CD4-positive, alpha-beta T cell treated with Interleukin-12 subunit alpha and Interleukin-12 subunit beta, for 1 hour (primary cell): Measurements from ENCODE around the gene THY1.
"Not testable (repeated sequence)": the region's sequence is repeated elsewhere in the genome, so short reads cannot be mapped to it uniquely, and the experiment has no call there.

ENCODE experiments used
- DNase-seq: peaks from one replicate; pipeline ENCODE4 v3.0.0-alpha.2; 2020

Gene THY1

GRCh38 chr11:119422809-119423508 is at the start of gene THY1:
Gene THY1, minus strand, starts transcription at chr11:119423172. Its CDS starts 2,267 bp downstream, at chr11:119420905.
- no peak for DNase-seq

DNA sequence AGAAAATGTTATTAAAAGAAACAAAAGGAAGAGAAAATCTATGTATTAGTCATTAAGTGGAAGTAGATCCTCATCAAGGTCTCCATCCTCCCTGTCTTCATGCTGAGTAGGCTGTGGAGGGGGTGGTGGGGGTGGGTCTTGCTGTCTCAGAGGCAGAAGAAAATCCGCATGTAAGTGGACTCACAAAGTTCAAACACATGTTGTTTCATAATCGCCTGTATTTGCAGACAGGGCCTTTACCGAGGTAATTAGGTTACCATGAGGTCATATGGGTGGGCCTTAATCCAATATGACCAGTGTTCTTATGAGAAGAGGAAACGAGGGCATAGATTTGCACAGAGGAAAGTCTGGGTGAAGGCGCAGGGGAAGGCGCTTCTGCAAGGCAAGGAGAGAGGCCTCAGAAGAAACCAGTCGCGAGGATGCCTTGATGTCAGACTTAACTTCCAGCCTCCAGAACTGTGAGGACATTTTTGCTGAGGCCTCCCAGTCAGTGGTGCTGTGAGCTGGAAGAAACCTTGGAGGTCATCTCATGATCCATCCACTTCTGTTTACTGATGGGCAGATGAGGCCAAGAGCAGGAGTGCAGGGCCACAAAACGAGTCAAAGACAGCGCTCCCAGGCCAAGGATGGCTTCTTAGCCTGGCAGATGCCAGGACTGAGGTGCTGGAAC is 49.3 kb upstream of the THY1 start:
- DNase-seq, result no peak

DNA sequence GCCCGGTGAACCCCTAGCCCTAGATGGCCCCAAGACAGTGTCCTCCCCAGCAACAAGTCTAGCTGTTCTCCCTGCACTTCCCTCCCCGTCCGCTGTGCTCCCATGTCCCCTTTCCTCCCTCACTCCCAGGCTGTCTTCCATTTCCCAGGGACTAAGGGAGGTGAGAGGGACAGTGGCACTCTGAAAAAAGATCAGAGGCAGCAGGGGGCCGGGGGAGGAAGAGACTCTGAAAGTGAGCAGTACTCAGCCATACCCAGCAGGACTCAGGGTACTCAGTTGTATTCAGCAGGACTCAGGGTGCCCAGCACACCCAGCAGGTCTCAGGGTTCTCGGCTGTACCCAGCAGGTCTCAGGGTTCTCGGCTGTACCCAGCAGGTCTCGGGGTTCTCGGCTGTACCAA is 48.4 kb upstream of the THY1 start:
- no peak for DNase-seq

- DNase-seq, result no peak
Observed at GRCh38 chr11:119470317-119471291, 47.6 kb upstream of the THY1 start.

DNA sequence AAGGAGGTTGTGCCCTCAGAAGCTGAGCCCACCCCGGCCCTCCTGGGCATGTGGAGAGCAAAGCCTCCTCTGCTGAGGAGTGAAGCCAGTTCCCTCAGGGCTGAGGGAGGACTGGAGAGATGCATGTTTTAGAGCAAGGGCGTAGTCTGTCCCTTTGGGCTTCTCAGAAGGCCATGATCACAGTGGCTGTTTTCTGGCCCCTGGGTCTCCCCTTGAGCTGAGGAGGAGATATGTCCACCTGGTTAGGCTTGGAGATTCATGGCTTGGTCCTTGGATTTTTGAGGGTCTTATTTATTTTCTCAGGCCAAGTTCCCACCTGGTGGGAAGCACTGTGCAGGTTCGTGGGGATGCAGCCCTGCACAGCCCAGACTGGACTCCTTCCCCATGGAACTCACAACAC is 46.5 kb upstream of the THY1 start:
- no peak for DNase-seq

DNA sequence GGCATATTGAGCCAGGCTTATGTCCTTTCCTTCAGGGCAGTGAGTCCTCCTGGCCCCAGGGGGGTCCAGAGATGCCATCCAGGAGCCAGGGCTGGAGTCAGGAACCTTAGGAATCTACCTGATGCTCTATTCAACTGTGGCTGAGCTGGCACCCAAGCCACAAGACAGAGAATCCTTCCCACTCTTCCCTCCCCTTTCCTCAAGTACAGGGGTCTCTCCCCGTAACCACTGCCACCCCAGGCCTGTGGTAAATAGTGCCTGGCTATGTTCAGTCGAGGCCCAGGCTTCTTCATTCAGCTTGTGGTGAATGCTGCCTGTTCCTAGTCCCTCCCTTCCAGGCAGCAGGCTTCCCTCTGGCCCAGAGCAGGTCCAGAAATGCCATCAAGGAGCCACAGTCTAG is 45.5 kb upstream of the THY1 start:
- no peak for DNase-seq

DNA sequence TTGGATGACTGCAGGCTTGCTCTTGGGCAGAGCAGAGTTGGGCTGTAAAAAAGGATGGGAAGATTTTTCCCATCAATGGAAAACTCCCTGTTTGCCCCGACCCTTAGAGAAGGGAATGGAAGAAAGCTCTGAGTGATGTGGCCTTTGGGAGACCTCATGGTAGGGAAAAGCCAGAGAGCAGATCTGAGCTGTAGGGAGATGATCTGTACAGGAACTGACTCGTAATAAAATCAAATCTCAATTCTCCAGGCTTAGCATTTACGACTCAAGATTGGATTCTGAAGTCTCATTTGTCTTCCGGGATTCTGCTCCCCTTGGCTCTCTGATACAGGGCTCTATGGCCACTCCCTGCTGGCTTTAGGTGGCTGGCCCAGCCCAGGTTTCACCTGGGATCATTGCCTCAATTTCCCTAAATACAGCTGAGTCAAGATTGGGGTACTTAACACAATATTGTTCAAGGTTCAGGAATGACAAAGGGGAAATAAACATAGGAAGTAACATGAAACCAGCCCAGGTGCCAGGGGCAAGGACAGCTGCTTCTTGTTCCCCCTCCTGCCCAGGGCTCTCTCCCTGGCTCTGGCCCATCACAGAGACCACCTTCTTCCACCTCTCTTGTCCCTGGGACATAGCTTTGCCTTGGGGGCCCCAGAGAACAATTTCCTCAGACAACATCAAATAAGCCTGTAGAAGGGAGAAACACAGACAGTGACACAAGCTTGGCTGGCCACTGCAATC is 38.4 kb upstream of the THY1 start:
- no peak for DNase-seq

DNA sequence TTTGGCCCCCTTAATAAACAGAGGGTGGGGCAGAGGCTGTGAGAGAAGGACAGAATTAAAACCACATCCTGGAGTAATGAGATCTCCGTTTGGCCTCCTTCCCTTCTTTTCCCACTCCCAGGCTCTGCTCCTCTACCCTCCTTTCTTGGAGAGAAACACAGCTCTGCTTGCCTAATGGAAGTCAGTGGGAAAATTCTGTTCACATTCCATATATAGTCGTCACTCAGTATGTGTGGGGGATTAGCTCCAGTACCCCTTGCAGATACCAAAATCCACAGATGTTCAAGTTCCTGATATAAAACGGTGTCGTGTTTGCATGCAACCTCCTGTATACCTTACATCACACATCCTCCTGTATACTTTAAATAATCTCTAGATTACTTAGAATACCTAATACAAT is 37.6 kb upstream of the THY1 start:
- no peak for DNase-seq

- no peak for DNase-seq
Observed at GRCh38 chr11:119460097-119460496, 37.1 kb upstream of the THY1 start.

DNA sequence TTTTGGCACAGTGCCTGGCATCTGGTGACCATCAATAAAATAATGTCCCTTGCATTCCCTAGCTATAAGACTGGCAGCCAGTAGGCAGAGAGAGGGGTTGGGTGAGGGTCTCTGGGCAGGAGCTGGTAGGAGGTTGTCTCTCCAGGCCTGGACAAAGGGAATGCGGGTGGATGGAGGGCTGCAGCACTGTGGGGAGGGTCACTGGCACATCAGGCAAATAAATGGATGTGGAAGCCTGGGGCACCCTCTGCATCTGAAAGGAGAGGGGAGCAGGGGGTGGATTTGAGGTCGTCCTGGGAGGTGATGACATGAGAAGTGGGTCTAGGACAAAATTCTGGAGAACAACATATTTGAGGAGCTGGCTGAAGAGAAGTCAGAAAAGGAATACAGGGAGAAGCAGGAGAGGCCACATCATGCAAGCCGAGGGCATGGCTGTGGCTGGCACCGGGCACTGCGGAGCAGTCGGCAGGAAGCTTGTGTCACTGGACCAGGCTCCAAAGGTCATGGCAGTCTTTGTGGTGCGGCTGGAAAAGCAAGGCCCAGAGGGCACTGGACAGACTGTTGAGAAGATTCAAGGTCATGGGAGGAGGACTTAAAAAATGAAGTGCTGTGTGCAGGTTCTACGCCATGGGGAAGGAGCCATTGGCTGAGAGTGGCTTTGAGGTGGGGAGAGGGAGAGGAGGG is 36.5 kb upstream of the THY1 start:
- DNase-seq, result no peak

DNA sequence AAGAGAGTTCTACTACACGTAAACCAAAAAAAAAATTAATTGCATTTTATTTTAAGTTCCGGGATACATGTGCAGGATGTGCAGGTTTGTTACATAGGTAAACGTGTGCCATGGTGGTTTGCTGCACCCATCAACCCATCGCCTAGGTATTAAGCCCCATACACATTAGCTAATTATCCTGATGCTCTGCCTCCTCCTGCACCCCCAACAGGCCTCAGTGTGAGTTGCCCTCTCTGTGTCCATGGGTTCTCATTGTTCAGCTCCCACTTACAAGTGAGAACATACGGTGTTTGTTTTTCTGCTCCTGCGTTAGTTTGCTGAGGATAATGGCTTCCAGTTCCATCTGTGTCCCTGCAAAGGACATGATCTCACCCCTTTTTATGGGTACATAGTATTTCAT is 32.7 kb upstream of the THY1 start:
- DNase-seq, result not testable (repeated sequence)

GRCh38 chr11:119455241-119455640 is 32.3 kb upstream of the THY1 start:
- not testable (repeated sequence) for DNase-seq

DNA sequence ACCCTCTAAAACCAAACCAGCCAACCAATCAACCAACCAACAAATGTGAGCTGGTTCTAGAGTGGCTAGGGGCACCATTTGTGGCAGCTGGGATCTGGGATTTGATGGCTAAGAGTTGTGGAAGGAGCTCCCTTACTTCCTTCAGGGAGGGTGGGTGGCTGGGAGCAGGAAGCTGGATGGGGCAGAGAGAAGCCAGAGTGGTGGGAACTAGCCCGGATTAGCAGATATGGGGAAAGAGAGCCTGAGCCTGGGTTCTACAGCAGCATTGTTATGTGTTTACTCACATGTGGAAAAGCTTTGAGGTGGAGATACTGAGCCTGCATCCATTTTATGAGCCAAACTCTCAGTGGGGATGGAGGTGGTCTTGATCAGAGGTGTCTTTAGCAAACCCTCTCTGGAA is 30.9 kb upstream of the THY1 start:
- DNase-seq, result no peak

DNA sequence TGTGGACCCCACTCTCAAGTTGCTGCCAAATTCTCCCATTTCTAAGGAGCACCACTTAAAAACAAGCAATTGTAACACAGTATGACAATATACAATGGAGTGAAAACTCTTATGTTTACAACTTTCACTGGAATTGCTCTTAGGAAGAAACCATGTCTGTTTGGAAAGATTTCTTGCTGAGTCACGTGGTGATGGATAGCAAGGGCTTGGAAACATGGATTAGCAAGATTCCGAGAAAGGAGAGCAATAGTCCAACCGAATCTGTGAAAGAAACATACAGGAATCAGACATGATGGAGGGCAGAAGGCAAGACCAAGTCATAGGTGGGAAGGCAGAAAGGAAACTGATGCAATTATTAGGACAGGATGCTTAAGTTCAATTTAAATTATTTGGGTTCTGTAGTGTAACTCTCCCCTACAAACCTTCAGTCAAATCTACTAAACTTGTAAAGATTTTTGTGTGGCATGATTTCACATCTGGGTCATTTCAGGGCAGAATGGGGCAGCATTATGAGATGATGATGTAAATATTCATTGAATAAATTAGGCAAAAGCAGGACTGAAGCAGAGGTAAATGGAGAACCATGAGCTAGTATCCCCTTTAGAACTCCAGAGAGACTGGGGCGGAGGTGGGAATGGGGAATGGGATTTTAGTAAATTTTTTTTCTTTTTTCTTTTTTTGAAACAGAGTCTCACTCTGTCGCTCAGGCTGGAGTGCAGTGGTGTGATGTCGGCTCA is 27.8 kb upstream of the THY1 start:
- DNase-seq, result no peak

DNA sequence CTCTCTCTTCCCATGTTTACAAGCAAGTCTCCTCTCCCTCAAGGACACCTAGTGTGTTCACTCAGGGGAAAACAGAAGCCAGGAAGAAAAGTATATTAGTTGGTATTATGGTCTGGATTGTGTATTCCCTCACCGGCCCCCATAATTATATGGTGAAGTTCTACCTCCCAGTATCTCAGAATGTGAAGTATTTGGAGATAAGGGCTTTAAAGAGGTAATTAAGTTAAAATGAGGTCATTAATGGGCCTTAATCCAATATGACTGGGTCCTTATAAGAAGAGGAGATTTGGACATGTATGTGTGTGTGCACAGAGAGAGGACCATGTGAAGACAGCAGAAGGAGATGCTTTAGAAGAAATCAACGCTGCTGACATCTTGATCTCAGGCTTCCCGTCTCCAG is 26.5 kb upstream of the THY1 start:
- DNase-seq, result no peak

DNA sequence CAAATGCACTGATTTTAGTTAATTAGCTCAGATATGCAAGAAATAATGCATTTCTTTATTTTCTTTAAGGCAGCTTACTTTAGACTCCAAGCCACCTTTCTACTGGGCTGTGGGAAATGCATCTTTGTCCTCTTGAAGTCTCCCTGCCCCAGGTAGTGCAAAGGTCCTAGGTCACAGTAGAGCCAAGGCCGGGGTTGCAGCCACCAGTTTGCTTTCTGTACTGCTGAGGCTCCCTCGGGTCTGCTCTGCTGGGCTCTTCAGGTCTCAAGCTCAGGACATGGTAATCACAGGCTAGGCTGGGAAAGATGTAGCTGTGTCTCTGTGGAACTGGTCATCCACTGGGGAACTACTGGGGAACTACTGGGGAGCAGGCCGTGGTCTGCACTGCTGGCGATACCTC is 25.4 kb upstream of the THY1 start:
- no peak for DNase-seq

GRCh38 chr11:119447664-119448242 is 24.8 kb upstream of the THY1 start:
- DNase-seq, result no peak

GRCh38 chr11:119446871-119447663 is 24.1 kb upstream of the THY1 start:
- DNase-seq, result no peak

GRCh38 chr11:119446434-119446833 is 23.5 kb upstream of the THY1 start:
- no peak for DNase-seq

- no peak for DNase-seq
Observed at GRCh38 chr11:119445850-119446249, 22.9 kb upstream of the THY1 start.
